ENCODE data around the gene SPATA20. TPM values are rescaled to one million over a fixed set of nuclear protein-coding genes. Genes with fewer than 3 reads are reported as not detected.

The SPATA20 gene
- total RNA-seq, 2 experiments from 2014 or later, result 7.9 to 8.3 TPM

- Histone ChIP-seq H3K4me2 (ENCODE audit: low read length) (no peak overlapping the region), H2AFZ (ENCODE audit: low read length) (no peak overlapping the region), H3K4me1 (ENCODE audit: insufficient read depth, low read length, poor library complexity, severe bottlenecking) (peaks cover 15% of the 10 kb centered on the region), H3K4me3 (ENCODE audit: low read depth, low read length, poor library complexity, severe bottlenecking) (no peak overlapping the region), H3K27ac (ENCODE audit: low read depth, low read length, poor library complexity, severe bottlenecking) (no peak overlapping the region), H3K9me3 (ENCODE audit: low read length) (no peaks in the 10 kb centered on the region), H3K36me3 (ENCODE audit: insufficient read depth, low read length) (no peaks in the 10 kb centered on the region), H3K9me2 (ENCODE audit: insufficient read depth, low read length) (no peaks in the 10 kb centered on the region), H3K79me2 (ENCODE audit: insufficient read depth, low read depth, low read length) (no peaks in the 10 kb centered on the region), H4K20me1 (ENCODE audit: insufficient read depth, low read length) (no peaks in the 10 kb centered on the region)
- ChIA-PET CTCF (ENCODE audit: unreplicated experiment) (interaction anchor here (0.5 kb wide), 1 partner anchor 326 kb away, joined by 3 read pairs; no protein-coding TSS in a partner anchor), POLR2A (interaction anchor here (0.7 kb wide), 1 partner anchor 51 kb away, joined by 4 read pairs; no protein-coding TSS in a partner anchor)
- BruUV-seq (replicated peaks), result no TSS peak
- DNase-seq (ENCODE audit: low spot score), result no peak
- TF ChIP-seq EZH2phosphoT487 (IDR thresholded peaks at IDR 0.05; ENCODE audit: borderline replicate concordance, low read depth, low read length) (no peak), CTCF (conservative IDR thresholded peaks at IDR 0.05; ENCODE audit: low read length) (no peak)
- intact Hi-C loops (cut with micrococcal nuclease; ENCODE audit: unreplicated experiment), result no loop called here
Observed at GRCh38 chr17:50511058-50511457, 35.9 kb upstream of the SPATA20 start.

GRCh38 chr17:50513495-50513894, 33.5 kb upstream of the SPATA20 start:
- intact Hi-C loops (cut with micrococcal nuclease; ENCODE audit: unreplicated experiment), result no loop called here
- no peak for TF ChIP-seq EZH2phosphoT487 (IDR thresholded peaks at IDR 0.05; ENCODE audit: borderline replicate concordance, low read depth, low read length)
- no peak for TF ChIP-seq CTCF (conservative IDR thresholded peaks at IDR 0.05; ENCODE audit: low read length)
- CTCF ChIA-PET (ENCODE audit: unreplicated experiment), result no interaction called here
- no peak overlapping the region for H3K4me2 ChIP-seq (ENCODE audit: low read length)
- POLR2A ChIA-PET, result no interaction called here
- H3K4me1 ChIP-seq (ENCODE audit: insufficient read depth, low read length, poor library complexity, severe bottlenecking), result peaks cover 5% of the 10 kb centered on the region
- H3K27ac ChIP-seq (ENCODE audit: low read depth, low read length, poor library complexity, severe bottlenecking), result no peak overlapping the region
- BruUV-seq (replicated peaks), result no TSS peak
- H3K4me3 ChIP-seq (ENCODE audit: low read depth, low read length, poor library complexity, severe bottlenecking), result no peak overlapping the region
- no peak for DNase-seq (ENCODE audit: low spot score)
- H3K9me2 ChIP-seq (ENCODE audit: insufficient read depth, low read length), result no peaks in the 10 kb centered on the region
- no peaks in the 10 kb centered on the region for H3K9me3 ChIP-seq (ENCODE audit: low read length)
- H3K79me2 ChIP-seq (ENCODE audit: insufficient read depth, low read depth, low read length), result no peaks in the 10 kb centered on the region
- H3K36me3 ChIP-seq (ENCODE audit: insufficient read depth, low read length), result no peaks in the 10 kb centered on the region
- H4K20me1 ChIP-seq (ENCODE audit: insufficient read depth, low read length), result no peaks in the 10 kb centered on the region
- H2AFZ ChIP-seq (ENCODE audit: low read length), result no peak overlapping the region

- intact Hi-C loops (cut with micrococcal nuclease; ENCODE audit: unreplicated experiment), result no loop called here
- H3K4me1 ChIP-seq (ENCODE audit: insufficient read depth, low read length, poor library complexity, severe bottlenecking), result no peaks in the 10 kb centered on the region
- H2AFZ ChIP-seq (ENCODE audit: low read length), result no peak overlapping the region
- no peaks in the 10 kb centered on the region for H3K79me2 ChIP-seq (ENCODE audit: insufficient read depth, low read depth, low read length)
- no peak overlapping the region for H3K4me3 ChIP-seq (ENCODE audit: low read depth, low read length, poor library complexity, severe bottlenecking)
- no peaks in the 10 kb centered on the region for H4K20me1 ChIP-seq (ENCODE audit: insufficient read depth, low read length)
- no peaks in the 10 kb centered on the region for H3K9me2 ChIP-seq (ENCODE audit: insufficient read depth, low read length)
- TF ChIP-seq EZH2phosphoT487 (IDR thresholded peaks at IDR 0.05; ENCODE audit: borderline replicate concordance, low read depth, low read length) (no peak), CTCF (conservative IDR thresholded peaks at IDR 0.05; ENCODE audit: low read length) (no peak)
- no peak overlapping the region for H3K4me2 ChIP-seq (ENCODE audit: low read length)
- H3K27ac ChIP-seq (ENCODE audit: low read depth, low read length, poor library complexity, severe bottlenecking), result no peak overlapping the region
- POLR2A ChIA-PET, result no interaction called here
- CTCF ChIA-PET (ENCODE audit: unreplicated experiment), result no interaction called here
- H3K9me3 ChIP-seq (ENCODE audit: low read length), result no peaks in the 10 kb centered on the region
- no peaks in the 10 kb centered on the region for H3K36me3 ChIP-seq (ENCODE audit: insufficient read depth, low read length)
- DNase-seq (ENCODE audit: low spot score), result no peak
- no TSS peak for BruUV-seq (replicated peaks)
Observed at GRCh38 chr17:50514388-50514787, 32.6 kb upstream of the SPATA20 start.

All from OCI-LY7 (cell line).